GM18526 (cell line): Measurements from ENCODE around the gene DAGLA.

Source experiments
- POLR2A ChIP-seq: IDR thresholded peaks from 3 replicates; pipeline ENCODE4 v1.6.1; 2011; ENCODE audit not compliant: insufficient read length; ENCODE audit errors: extremely low read depth

Gene DAGLA

DNA sequence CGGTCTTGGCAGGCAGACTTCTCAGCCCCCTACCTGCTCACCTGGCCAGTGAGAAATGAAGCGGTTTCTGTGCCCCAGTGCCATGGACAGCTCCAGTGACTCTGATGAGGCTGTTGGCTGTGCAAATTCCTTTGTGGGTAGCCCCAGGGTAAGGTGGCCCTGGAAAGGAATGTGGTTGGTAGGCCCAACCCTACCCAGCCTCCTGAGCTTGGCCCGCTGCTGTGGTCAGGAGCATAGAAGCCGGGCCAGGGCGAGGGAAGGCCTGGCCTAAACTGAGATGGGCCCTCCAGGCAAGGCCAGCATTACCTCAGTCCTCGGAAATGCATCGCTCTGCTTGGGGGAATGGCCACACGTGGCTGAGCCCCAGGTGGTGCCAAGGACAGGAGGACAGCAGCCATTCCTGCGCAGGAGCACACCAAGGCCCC, 16.9 kb downstream of the DAGLA start:
- no peak for TF ChIP-seq POLR2A

GRCh38 chr11:61697764-61698163, 17.6 kb downstream of the DAGLA start:
- TF ChIP-seq POLR2A, result no peak

DNA sequence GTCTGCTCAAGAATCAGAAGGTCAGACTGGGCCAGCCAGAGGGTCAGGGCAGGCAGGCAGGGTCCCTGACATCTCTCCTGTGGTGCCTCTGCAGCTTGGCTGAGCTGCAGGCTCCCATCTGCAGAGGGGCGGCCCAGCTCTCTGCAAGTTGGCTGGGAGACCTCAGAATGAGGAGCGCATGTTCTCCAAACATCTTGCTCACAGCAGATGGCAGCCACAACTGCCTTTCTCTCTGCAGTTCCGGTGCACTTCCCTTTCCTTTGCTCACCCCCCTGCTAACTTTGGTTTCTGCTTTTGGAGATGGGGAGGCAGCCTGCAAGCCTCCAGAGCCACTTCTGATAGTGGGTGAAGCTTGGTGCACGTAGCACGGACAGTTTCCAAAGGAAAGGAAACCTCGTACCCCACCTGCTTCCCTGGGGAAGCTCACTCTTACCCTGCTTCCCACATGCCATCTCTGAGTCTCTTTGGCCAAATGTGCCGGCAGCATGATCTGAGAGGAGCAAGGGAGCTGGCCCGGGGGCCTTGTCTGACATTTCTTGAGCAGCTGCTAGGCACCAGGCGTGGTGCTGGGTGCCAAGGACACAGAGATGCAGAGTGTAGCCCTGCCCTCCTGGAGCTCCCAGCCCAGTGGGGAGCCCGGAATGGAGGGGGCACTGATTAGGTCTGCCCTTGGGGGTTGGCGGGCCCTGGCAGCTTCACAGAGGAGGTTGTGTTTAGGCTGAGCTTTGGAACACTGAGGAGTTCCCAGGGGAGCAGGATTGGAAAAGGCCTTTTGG, 18.2 kb downstream of the DAGLA start:
- TF ChIP-seq POLR2A, result no peak

DNA sequence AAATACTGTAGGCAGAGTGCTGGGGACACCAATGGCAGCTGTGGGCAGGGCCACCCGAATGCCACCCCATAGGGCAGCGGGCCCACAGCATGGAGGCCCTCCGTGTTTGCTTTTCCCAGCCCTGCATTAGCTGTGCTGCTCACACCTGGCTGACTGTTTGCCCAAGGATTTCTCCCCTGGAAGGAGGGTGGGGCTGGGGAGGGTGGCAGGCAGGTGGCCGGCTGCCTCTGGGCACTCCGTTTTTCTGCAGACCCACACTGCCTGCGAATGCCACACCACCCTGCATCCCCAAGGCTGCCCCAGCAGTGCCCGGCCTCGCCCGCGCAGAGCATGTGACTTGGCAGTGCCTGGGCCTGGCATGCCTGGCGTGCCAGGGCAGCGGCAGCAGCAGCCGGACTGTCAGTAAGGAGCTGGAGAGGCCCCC, 19.6 kb downstream of the DAGLA start:
- TF ChIP-seq POLR2A, result no peak

GRCh38 chr11:61700212-61700611, 20.0 kb downstream of the DAGLA start:
- no peak for TF ChIP-seq POLR2A

- TF ChIP-seq POLR2A, result no peak
These were observed 20.5 kb downstream of the DAGLA start for GRCh38 chr11:61700720-61701119.

DNA sequence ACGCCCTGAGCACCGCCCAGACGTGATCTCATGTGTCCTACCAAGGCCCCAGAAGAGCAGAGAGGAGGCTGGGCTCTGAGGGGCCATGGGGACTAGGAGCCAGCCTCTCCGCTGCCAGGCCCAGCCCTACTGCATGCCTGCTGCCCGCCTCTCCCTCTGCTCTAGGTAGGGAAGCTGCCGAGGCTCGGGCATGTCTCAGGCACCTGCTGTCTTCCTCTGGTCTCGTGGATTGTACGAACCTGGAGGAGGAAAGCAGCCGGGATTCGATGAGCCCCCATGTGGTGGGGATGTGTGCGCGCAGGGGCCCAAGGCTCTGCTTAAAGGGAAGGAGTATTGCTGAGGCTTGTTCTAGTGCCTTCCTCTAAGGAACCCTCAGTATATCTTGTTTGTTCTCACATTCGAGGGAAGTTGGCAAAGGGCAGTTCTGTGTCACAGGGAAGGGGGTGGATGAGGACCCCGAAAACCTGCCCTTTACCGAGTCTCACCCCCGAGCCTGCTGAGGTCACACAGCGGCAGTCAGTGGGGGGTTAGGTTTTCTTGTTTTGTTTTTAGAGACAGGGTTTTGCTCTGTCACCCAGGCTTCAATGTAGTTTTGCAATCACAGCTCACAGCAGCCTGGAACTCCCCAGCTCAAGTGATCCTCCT, 21.2 kb downstream of the DAGLA start:
- no peak for TF ChIP-seq POLR2A

- no peak for TF ChIP-seq POLR2A
These were observed 22.6 kb downstream of the DAGLA start for GRCh38 chr11:61702701-61703312.

DNA sequence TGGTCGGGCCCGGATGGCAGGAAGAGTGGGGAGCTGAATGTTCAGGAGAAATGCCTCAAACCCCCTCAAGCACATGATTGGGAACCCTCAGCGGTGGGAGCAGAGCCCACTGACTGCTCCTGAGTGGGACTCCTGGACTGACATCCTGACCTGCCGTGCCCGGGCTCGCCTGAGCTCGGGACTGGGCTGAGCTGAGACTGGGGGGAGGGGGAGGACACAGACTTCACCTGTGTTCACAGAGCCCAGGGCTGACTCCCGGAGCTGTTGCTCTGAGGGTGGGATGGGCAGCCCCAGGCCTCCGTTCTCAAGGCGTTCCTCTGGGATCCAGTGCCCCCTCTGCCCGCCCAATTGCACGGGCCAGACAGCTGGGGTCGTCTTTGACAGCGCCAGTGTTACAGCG, 24.6 kb downstream of the DAGLA start:
- TF ChIP-seq POLR2A, result no peak

DNA sequence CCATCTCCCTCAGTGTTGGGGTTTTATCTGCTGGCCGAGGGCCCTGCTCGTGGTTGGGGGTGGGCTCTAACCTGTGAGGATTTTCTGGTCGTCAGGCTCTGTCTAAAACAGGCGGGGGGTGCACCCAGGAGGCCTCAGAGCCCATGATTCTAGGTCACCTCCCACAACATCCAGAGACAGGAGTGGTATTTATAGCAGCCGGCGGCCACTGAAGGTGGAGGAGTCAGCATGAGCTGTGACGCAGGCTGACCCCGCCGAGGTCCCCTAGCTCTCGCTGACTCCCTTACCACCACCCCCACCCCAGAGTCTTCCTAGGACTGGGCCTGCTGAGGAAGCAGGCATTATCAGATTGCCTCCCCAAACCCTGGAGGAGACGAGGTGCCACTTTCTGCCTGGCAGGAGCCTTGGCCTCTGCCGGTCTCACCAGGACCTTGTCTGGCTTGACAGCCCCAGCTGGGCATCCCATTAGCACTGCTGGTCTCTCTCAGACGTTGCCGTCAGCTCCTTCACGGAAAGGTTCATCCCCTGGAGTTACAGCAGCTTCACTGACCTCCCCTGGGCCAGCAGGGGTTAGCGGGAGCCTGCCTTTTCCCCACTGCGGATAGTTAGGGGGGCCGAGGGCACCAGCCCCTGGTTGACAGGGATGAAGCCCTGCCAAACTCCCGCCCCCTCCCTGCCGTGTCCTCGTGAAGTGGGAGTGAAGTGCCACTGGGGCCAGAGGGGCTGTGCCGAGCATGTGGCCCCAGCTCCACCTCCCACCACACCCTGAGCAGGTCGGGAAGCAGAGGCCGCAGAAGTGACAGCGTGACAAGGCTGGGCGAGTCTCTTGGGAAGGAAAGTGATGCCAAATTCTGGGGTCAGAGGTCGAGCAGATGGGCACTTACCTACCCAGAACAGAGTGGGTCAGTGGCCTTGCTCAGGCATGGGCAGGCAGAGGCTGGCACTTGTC, 26.5 kb downstream of the DAGLA start:
- TF ChIP-seq POLR2A, result no peak

GRCh38 chr11:61707574-61707973, 27.4 kb downstream of the DAGLA start:
- no peak for TF ChIP-seq POLR2A

- TF ChIP-seq POLR2A, result no peak
These were observed 28.9 kb downstream of the DAGLA start for GRCh38 chr11:61709110-61709509.

DNA sequence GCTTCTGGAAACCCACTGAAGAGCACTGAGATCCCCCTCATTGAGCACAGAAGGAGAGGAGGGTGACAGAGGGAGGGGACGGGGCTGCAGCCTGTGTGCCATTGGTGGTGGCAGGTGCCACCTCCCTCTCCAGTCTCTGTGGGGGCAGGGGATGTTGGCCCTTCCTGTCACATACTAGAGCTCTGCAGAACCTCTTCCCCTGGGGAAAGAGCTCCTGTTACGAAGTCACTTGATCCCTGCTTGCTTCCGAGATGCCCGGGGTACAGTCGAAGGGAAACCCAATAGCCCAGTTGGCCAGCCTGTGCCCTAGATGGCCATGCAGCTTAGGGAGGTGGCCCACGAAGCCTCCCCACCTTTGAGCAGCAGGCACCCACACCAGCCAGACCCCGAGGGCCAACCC, 29.4 kb downstream of the DAGLA start:
- TF ChIP-seq POLR2A, result no peak

DNA sequence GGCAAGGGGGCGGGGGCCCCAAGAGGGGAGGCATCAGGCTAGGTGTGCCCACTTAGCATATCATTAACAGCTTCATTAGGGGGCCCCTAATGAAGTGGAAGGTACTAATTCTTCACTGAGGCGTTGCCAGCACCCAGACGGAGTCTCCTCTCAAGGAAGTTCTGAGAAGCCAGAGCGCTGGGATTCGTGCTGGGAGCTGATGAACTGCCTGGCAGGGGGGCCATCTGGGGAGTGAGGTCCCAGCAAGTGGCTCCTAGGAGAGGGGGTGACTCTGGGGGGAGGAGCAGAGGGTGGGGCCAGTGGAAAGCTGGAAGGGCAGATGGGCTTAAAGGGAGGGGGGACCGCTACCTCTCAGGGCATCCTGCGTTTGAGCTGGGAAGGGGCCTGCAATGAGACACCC, 29.8 kb downstream of the DAGLA start:
- no peak for TF ChIP-seq POLR2A

GRCh38 chr11:61711037-61711436, 30.8 kb downstream of the DAGLA start:
- no peak for TF ChIP-seq POLR2A
